ENCODE results near the gene NCR3LG1.

Gene NCR3LG1

GRCh38 chr11:17393472-17393871, 41.9 kb downstream of the NCR3LG1 start:
- Histone ChIP-seq H3K9me3 (ENCODE audit: control insufficient read depth, low read length) (no peaks in the 10 kb centered on the region), H3K4me1 (ENCODE audit: control insufficient read depth, insufficient read depth, low read length) (no peaks in the 10 kb centered on the region), H3K4me3 (ENCODE audit: insufficient read depth, low read depth, low read length) (no peak overlapping the region), H3K36me3 (ENCODE audit: control insufficient read depth, insufficient read depth, low read length) (no peaks in the 10 kb centered on the region), H3K27ac (ENCODE audit: insufficient read depth, low read depth, low read length, poor library complexity, severe bottlenecking) (no peak overlapping the region), H3K27me3 (ENCODE audit: control insufficient read depth, insufficient read depth, low read length, poor library complexity, severe bottlenecking) (peaks cover 4% of the 10 kb centered on the region)
- 94 to 96% methylated on average over 6 of the region's 6 CpGs for WGBS, 2 experiments

- Histone ChIP-seq H3K36me3 (ENCODE audit: control insufficient read depth, insufficient read depth, low read length) (no peaks in the 10 kb centered on the region), H3K9me3 (ENCODE audit: control insufficient read depth, low read length) (no peaks in the 10 kb centered on the region), H3K4me3 (ENCODE audit: insufficient read depth, low read depth, low read length) (no peak overlapping the region), H3K27me3 (ENCODE audit: control insufficient read depth, insufficient read depth, low read length, poor library complexity, severe bottlenecking) (no peaks in the 10 kb centered on the region), H3K27ac (ENCODE audit: insufficient read depth, low read depth, low read length, poor library complexity, severe bottlenecking) (no peak overlapping the region), H3K4me1 (ENCODE audit: control insufficient read depth, insufficient read depth, low read length) (no peaks in the 10 kb centered on the region)
- 92 to 93% methylated on average over 10 of the region's 10 CpGs for WGBS, 2 experiments
These were observed 43.3 kb downstream of the NCR3LG1 start for GRCh38 chr11:17394743-17395390.

DNA sequence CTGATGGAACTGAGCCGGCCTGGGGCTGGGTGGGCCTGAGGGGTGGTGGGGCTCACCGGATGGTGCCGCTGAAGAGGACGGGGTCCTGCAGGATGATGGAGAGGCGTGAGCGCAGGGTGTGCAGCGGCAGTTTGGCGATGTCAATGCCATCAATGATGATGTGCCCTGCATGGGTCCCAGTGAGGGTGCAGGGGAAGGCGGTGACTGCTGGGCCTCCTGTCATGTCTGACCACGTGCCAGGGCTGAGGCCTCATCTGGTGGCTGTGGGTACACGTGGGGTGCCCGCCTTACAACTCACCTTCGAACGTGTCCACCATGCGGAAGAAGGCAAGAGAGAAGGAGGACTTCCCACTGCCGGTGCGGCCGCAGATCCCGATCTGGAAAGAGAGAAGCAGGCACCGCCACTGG, 44.0 kb downstream of the NCR3LG1 start:
- Histone ChIP-seq H3K36me3 (ENCODE audit: control insufficient read depth, insufficient read depth, low read length) (no peaks in the 10 kb centered on the region), H3K4me3 (ENCODE audit: insufficient read depth, low read depth, low read length) (no peak overlapping the region), H3K27ac (ENCODE audit: insufficient read depth, low read depth, low read length, poor library complexity, severe bottlenecking) (no peak overlapping the region), H3K27me3 (ENCODE audit: control insufficient read depth, insufficient read depth, low read length, poor library complexity, severe bottlenecking) (no peaks in the 10 kb centered on the region), H3K9me3 (ENCODE audit: control insufficient read depth, low read length) (no peaks in the 10 kb centered on the region), H3K4me1 (ENCODE audit: control insufficient read depth, insufficient read depth, low read length) (no peaks in the 10 kb centered on the region)
- 95% methylated on average over 20 of the region's 20 CpGs for WGBS, 2 experiments

DNA sequence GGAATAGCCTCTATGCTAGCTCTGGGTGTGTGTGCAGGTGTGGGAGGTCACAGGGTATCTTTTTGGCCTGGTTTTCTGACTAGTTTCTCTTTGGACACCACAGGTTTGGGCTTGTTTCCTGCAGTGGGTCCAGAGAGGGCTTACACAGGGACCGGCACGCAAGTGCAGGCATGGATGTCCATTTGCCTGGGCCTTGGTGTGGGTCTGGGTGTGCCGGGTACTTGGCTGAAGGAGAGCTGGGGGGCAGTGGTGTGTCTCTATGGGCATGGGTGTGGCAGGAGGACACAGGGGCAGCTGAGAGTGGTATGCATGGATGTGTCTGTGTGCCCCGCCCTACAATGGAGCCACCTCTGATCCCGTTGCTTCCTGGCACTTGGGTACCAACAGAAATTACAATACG, 44.4 kb downstream of the NCR3LG1 start:
- no peaks in the 10 kb centered on the region for H3K27me3 ChIP-seq (ENCODE audit: control insufficient read depth, insufficient read depth, low read length, poor library complexity, severe bottlenecking)
- no peak overlapping the region for H3K27ac ChIP-seq (ENCODE audit: insufficient read depth, low read depth, low read length, poor library complexity, severe bottlenecking)
- no peaks in the 10 kb centered on the region for H3K4me1 ChIP-seq (ENCODE audit: control insufficient read depth, insufficient read depth, low read length)
- H3K9me3 ChIP-seq (ENCODE audit: control insufficient read depth, low read length) = no peaks in the 10 kb centered on the region
- no peak overlapping the region for H3K4me3 ChIP-seq (ENCODE audit: insufficient read depth, low read depth, low read length)
- WGBS, 2 experiments = 94 to 95% methylated on average over 6 of the region's 6 CpGs
- no peaks in the 10 kb centered on the region for H3K36me3 ChIP-seq (ENCODE audit: control insufficient read depth, insufficient read depth, low read length)

- WGBS, 2 experiments = 94% methylated on average over 22 of the region's 22 CpGs
- Histone ChIP-seq H3K9me3 (ENCODE audit: control insufficient read depth, low read length) (no peaks in the 10 kb centered on the region), H3K27ac (ENCODE audit: insufficient read depth, low read depth, low read length, poor library complexity, severe bottlenecking) (no peak overlapping the region), H3K4me3 (ENCODE audit: insufficient read depth, low read depth, low read length) (no peak overlapping the region), H3K27me3 (ENCODE audit: control insufficient read depth, insufficient read depth, low read length, poor library complexity, severe bottlenecking) (no peaks in the 10 kb centered on the region), H3K4me1 (ENCODE audit: control insufficient read depth, insufficient read depth, low read length) (no peaks in the 10 kb centered on the region), H3K36me3 (ENCODE audit: control insufficient read depth, insufficient read depth, low read length) (no peaks in the 10 kb centered on the region)
These were observed 45.2 kb downstream of the NCR3LG1 start for GRCh38 chr11:17396598-17397310.

- Histone ChIP-seq H3K4me3 (ENCODE audit: insufficient read depth, low read depth, low read length) (no peak overlapping the region), H3K9me3 (ENCODE audit: control insufficient read depth, low read length) (no peaks in the 10 kb centered on the region), H3K27me3 (ENCODE audit: control insufficient read depth, insufficient read depth, low read length, poor library complexity, severe bottlenecking) (no peaks in the 10 kb centered on the region), H3K27ac (ENCODE audit: insufficient read depth, low read depth, low read length, poor library complexity, severe bottlenecking) (no peak overlapping the region), H3K36me3 (ENCODE audit: control insufficient read depth, insufficient read depth, low read length) (no peaks in the 10 kb centered on the region), H3K4me1 (ENCODE audit: control insufficient read depth, insufficient read depth, low read length) (no peaks in the 10 kb centered on the region)
- WGBS, 2 experiments = 93 to 94% methylated on average over 14 of the region's 14 CpGs
These were observed 45.9 kb downstream of the NCR3LG1 start for GRCh38 chr11:17397311-17398002.

DNA sequence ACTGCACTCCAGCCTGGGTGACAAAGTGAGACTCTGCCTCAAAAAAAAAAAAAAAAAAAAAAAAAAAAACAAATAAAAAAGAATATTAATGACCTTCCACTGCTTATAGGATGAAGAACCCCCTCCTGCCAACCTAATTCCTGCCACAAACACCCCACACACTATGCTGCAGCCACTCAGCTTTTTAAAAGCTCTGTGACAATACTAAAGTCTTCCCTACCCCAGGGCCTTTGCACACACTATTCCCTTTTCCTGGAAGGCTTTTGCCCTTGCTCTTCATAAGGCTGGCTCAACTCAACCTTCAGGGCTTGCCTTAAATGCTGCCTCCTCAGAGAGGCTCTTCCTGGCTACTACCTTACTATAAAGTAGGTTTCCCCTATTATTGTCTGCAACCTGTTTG, 47.6 kb downstream of the NCR3LG1 start:
- H3K27me3 ChIP-seq (ENCODE audit: control insufficient read depth, insufficient read depth, low read length, poor library complexity, severe bottlenecking) = no peaks in the 10 kb centered on the region
- H3K9me3 ChIP-seq (ENCODE audit: control insufficient read depth, low read length) = no peaks in the 10 kb centered on the region
- no peaks in the 10 kb centered on the region for H3K36me3 ChIP-seq (ENCODE audit: control insufficient read depth, insufficient read depth, low read length)
- no peak overlapping the region for H3K27ac ChIP-seq (ENCODE audit: insufficient read depth, low read depth, low read length, poor library complexity, severe bottlenecking)
- no peak overlapping the region for H3K4me3 ChIP-seq (ENCODE audit: insufficient read depth, low read depth, low read length)
- no peaks in the 10 kb centered on the region for H3K4me1 ChIP-seq (ENCODE audit: control insufficient read depth, insufficient read depth, low read length)

DNA sequence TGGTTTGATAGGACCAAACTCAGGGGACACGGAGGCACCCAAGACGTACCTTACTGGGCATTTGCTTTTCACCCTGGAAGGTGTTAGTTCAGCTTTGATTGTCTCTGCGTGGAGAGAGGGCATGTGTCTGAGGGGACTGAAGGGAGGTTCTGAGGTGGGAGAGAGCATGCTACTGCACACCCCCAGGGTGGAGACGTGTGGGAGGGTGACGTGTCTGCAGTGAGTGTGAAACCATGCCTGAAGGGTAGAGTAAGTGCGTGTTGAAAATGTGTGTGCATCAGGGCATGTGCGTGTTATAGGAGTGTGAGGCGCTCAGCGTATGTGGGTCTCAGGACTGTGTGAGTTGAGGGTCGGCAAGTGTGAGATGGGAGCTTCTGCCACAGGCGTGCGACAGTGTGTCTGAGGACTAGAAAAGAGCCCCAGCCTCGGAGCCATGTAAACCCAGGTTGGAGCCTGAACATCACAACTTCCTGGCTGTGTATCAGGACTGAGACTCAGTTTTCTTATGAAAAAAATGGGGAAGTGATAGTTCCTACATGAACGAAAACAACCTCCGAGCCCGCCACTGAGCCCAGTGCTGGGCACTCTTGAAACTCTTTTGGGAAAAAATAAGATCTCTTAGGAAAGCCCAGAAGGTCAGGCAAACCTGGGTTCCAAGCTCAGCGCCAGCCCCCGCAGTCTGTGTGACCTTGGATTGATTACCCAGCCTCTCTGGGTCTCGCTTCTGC, 48.6 kb downstream of the NCR3LG1 start:
- Histone ChIP-seq H3K9me3 (ENCODE audit: control insufficient read depth, low read length) (no peaks in the 10 kb centered on the region), H3K36me3 (ENCODE audit: control insufficient read depth, insufficient read depth, low read length) (no peaks in the 10 kb centered on the region), H3K4me1 (ENCODE audit: control insufficient read depth, insufficient read depth, low read length) (no peaks in the 10 kb centered on the region), H3K4me3 (ENCODE audit: insufficient read depth, low read depth, low read length) (no peak overlapping the region), H3K27ac (ENCODE audit: insufficient read depth, low read depth, low read length, poor library complexity, severe bottlenecking) (no peak overlapping the region), H3K27me3 (ENCODE audit: control insufficient read depth, insufficient read depth, low read length, poor library complexity, severe bottlenecking) (no peaks in the 10 kb centered on the region)
- 93% methylated on average over 19 of the region's 19 CpGs for WGBS, 2 experiments

- Histone ChIP-seq H3K4me3 (ENCODE audit: insufficient read depth, low read depth, low read length) (no peak overlapping the region), H3K27me3 (ENCODE audit: control insufficient read depth, insufficient read depth, low read length, poor library complexity, severe bottlenecking) (no peaks in the 10 kb centered on the region), H3K27ac (ENCODE audit: insufficient read depth, low read depth, low read length, poor library complexity, severe bottlenecking) (no peak overlapping the region), H3K9me3 (ENCODE audit: control insufficient read depth, low read length) (no peaks in the 10 kb centered on the region), H3K36me3 (ENCODE audit: control insufficient read depth, insufficient read depth, low read length) (no peaks in the 10 kb centered on the region), H3K4me1 (ENCODE audit: control insufficient read depth, insufficient read depth, low read length) (no peaks in the 10 kb centered on the region)
- WGBS, 2 experiments = 92 to 94% methylated on average over 2 of the region's 2 CpGs
These were observed 49.7 kb downstream of the NCR3LG1 start for GRCh38 chr11:17401316-17401715.

DNA sequence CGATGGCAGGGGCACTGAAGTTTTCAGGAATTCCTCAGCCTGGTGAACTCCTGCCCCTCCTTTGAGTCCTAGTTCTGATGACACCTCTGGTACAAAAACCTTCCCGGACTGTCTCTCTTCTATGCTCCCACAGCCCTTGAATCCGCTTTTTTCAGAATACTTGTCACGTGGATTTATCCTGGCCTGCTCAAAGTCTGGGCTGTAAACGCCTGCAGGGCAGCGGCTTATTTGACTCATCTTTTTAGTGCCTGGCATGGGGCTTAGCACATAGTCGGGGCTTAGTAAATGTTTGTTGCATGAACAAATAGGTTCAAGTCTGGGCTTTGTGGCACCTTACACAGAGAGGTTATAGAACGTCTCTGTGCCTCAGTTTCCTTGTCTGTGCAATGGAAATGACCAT, 50.2 kb downstream of the NCR3LG1 start:
- no peaks in the 10 kb centered on the region for H3K27me3 ChIP-seq (ENCODE audit: control insufficient read depth, insufficient read depth, low read length, poor library complexity, severe bottlenecking)
- 91 to 92% methylated on average over 8 of the region's 8 CpGs for WGBS, 2 experiments
- H3K4me1 ChIP-seq (ENCODE audit: control insufficient read depth, insufficient read depth, low read length) = no peaks in the 10 kb centered on the region
- no peaks in the 10 kb centered on the region for H3K9me3 ChIP-seq (ENCODE audit: control insufficient read depth, low read length)
- H3K27ac ChIP-seq (ENCODE audit: insufficient read depth, low read depth, low read length, poor library complexity, severe bottlenecking) = no peak overlapping the region
- no peaks in the 10 kb centered on the region for H3K36me3 ChIP-seq (ENCODE audit: control insufficient read depth, insufficient read depth, low read length)
- H3K4me3 ChIP-seq (ENCODE audit: insufficient read depth, low read depth, low read length) = no peak overlapping the region
